ENCODE measurements around the gene ITFG1.
"Not testable (repeated sequence)": the region's sequence is repeated elsewhere in the genome, so short reads cannot be mapped to it uniquely, and the experiment has no call there.

ITFG1 gene

GRCh38 chr16:47413041-47413440 lies 47.8 kb downstream of the ITFG1 start:
- no peak for DNase-seq (ENCODE audit: low spot score)

- DNase-seq (ENCODE audit: low spot score) = no peak
These were observed 52.4 kb downstream of the ITFG1 start for GRCh38 chr16:47408491-47408890.

- no peak for DNase-seq (ENCODE audit: low spot score)
These were observed 64.9 kb downstream of the ITFG1 start for GRCh38 chr16:47395733-47396498.

GRCh38 chr16:47392081-47392480 lies 68.8 kb downstream of the ITFG1 start:
- no peak for DNase-seq (ENCODE audit: low spot score)

GRCh38 chr16:47388705-47389104 lies 72.2 kb downstream of the ITFG1 start:
- no peak for DNase-seq (ENCODE audit: low spot score)

GRCh38 chr16:47387026-47387734 lies 73.7 kb downstream of the ITFG1 start:
- DNase-seq (ENCODE audit: low spot score) = no peak

- DNase-seq (ENCODE audit: low spot score) = no peak
These were observed 74.6 kb downstream of the ITFG1 start for GRCh38 chr16:47386201-47386718.

GRCh38 chr16:47382362-47382761 lies 78.5 kb downstream of the ITFG1 start:
- DNase-seq (ENCODE audit: low spot score) = no peak

- DNase-seq (ENCODE audit: low spot score) = no peak
These were observed 83.7 kb downstream of the ITFG1 start for GRCh38 chr16:47377154-47377553.

- no peak for DNase-seq (ENCODE audit: low spot score)
These were observed 85.4 kb downstream of the ITFG1 start for GRCh38 chr16:47375423-47375822.

GRCh38 chr16:47374629-47375028 lies 86.2 kb downstream of the ITFG1 start:
- DNase-seq (ENCODE audit: low spot score) = no peak

GRCh38 chr16:47371271-47372014 lies 89.4 kb downstream of the ITFG1 start:
- DNase-seq (ENCODE audit: low spot score) = no peak

- DNase-seq (ENCODE audit: low spot score) = no peak
These were observed 90.3 kb downstream of the ITFG1 start for GRCh38 chr16:47370536-47370935.

GRCh38 chr16:47366228-47366627 lies 94.6 kb downstream of the ITFG1 start:
- DNase-seq (ENCODE audit: low spot score) = no peak

- DNase-seq (ENCODE audit: low spot score) = no peak
These were observed 97.1 kb downstream of the ITFG1 start for GRCh38 chr16:47363761-47364160.

GRCh38 chr16:47359478-47359877 lies 101.4 kb downstream of the ITFG1 start:
- no peak for DNase-seq (ENCODE audit: low spot score)

- DNase-seq (ENCODE audit: low spot score) = no peak
These were observed 102.0 kb downstream of the ITFG1 start for GRCh38 chr16:47358816-47359215.

- not testable (repeated sequence) for DNase-seq (ENCODE audit: low spot score)
These were observed 111.8 kb downstream of the ITFG1 start for GRCh38 chr16:47349029-47349428.

- not testable (repeated sequence) for DNase-seq (ENCODE audit: low spot score)
These were observed 113.7 kb downstream of the ITFG1 start for GRCh38 chr16:47347021-47347696.

GRCh38 chr16:47342055-47342454 lies 118.8 kb downstream of the ITFG1 start:
- no peak for DNase-seq (ENCODE audit: low spot score)

GRCh38 chr16:47330562-47330961 lies 130.3 kb downstream of the ITFG1 start:
- DNase-seq (ENCODE audit: low spot score) = not testable (repeated sequence)

GRCh38 chr16:47324309-47324708 lies 136.6 kb downstream of the ITFG1 start:
- DNase-seq (ENCODE audit: low spot score) = not testable (repeated sequence)
